Gastroesophageal sphincter (tissue), 3 donors: ENCODE data around the gene HOXB2.

Experiments
- CTCF ChIP-seq, 4 experiments: fragments of 200-600 bp in 2 of 4; fragments of 450-650 bp in 2 of 4; sonication (generic) in 1 of 4; IDR thresholded peaks; one replicate each; pipeline ENCODE4 v1.5.1; 2017 to 2019; ENCODE audit warnings: antibody characterized with exemption in 4 of 4, mild to moderate bottlenecking in 2 of 4, moderate library complexity in 2 of 4
- POLR2A ChIP-seq, 2 donors: fragments of 450-650 bp; IDR thresholded peaks; one replicate each; pipeline ENCODE4 v1.6.1; 2017; ENCODE audit warnings: antibody characterized with exemption in 2 of 2, mild to moderate bottlenecking in 2 of 2, moderate library complexity in 1 of 2
- POLR2AphosphoS5 ChIP-seq: sonication (generic); formaldehyde crosslinking; IDR thresholded peaks from one replicate; pipeline ENCODE4 v1.6.1; 2017; ENCODE audit warnings: antibody characterized with exemption

GRCh38 chr17:48551596-48552465, 6.9 kb upstream of the HOXB2 start:
- TF ChIP-seq CTCF (IDR thresholded peaks at IDR 0.05) (no peak), POLR2AphosphoS5 (peak; percentile 2), POLR2A (IDR thresholded peaks at IDR 0.05) (no peak)
